HepG2 (cell line): ENCODE results near the gene HRH3. TPM values are rescaled to one million over a fixed set of nuclear protein-coding genes. Genes with fewer than 3 reads are reported as not detected.
A peak's percentile ranks its signal among the peaks of the same experiment; 100 is the strongest.

Experiments
- ATAC-seq: fragments of 200-7000 bp; cut with Tn5 transposase; 3 replicates; pipeline ENCODE4 v1.9.1; 2020; ENCODE audit warnings: mild to moderate bottlenecking, moderate library complexity
- BruUV-seq: library from RNA; stranded (reverse); fragments of 400-500 nt; replicated peaks from 2 replicates; lab custom pipeline; 2021; lab: Mats Ljungman, UMichigan
- CTCF ChIA-PET: fragments of 300-600 bp; formaldehyde crosslinking; extraction: SDS; loops from one replicate; lab custom pipeline; 2021; ENCODE audit warnings: low total read pairs, inconsistent platforms, low intra/inter-chr PET ratio; lab: Yijun Ruan, JAX
- POLR2A ChIA-PET: fragments of 350-600 bp; sonication (Branson Sonifier 250); formaldehyde crosslinking; loops from one replicate; lab custom pipeline; 2020; ENCODE audit warnings: antibody characterized with exemption, inconsistent platforms; lab: Yijun Ruan, JAX
- DNase-seq: peaks from one replicate; pipeline ENCODE4 v3.0.0-alpha.2; 2015; ENCODE audit warnings: low spot score
- FAIRE-seq: peaks from 3 replicates; lab custom pipeline; 2011; peaks lifted over from hg19 to GRCh38; lab: Jason Lieb, UNC
- H2AFZ ChIP-seq: one replicate; pipeline ENCODE4 v1.6.1; 2011; ENCODE audit warnings: low read length, inconsistent platforms
- H3K27ac ChIP-seq: fragments of 300-600 bp; 3 replicates; pipeline ENCODE4 v1.8.0; 2011; ENCODE audit warnings: mixed run types, mild to moderate bottlenecking, mixed read lengths, low read length, inconsistent platforms; ENCODE audit not compliant: insufficient read depth; ENCODE audit errors: extremely low read length
- H3K27me3 ChIP-seq, 2 experiments: fragments of 200-600 bp in 1 of 2; 2 replicates in 1 of 2; 3 replicates in 1 of 2; pipeline versions ENCODE4 v1.6.0 to v1.8.0; 2011; ENCODE audit warnings: low read length in 2 of 2, mild to moderate bottlenecking in 2 of 2, moderate library complexity in 2 of 2, inconsistent platforms in 1 of 2; ENCODE audit not compliant: insufficient read depth in 2 of 2, control insufficient read depth in 1 of 2
- H3K36me3 ChIP-seq, 2 experiments: fragments of 200-600 bp in 1 of 2; replicated peaks in 1 of 2; 2 replicates in 1 of 2; 3 replicates in 1 of 2; pipeline versions ENCODE4 v1.5.1 to v1.8.0; 2011; ENCODE audit warnings: low read length in 2 of 2, inconsistent platforms in 1 of 2; ENCODE audit not compliant: insufficient read depth in 2 of 2, control insufficient read depth in 1 of 2
- H3K4me1 ChIP-seq: 2 replicates; pipeline ENCODE4 v1.5.1; 2012; ENCODE audit warnings: low read length, inconsistent platforms; ENCODE audit not compliant: insufficient read depth
- H3K4me2 ChIP-seq: 2 replicates; pipeline ENCODE4 v1.6.0; 2011; ENCODE audit warnings: low read depth, low read length, inconsistent platforms
- H3K4me3 ChIP-seq, 3 experiments: fragments of 200-600 bp in 1 of 3; sonication (generic), shearing (Covaris generic) in 1 of 3; replicated peaks in 1 of 3; 2 replicates each; pipeline ENCODE4 v1.5.1; 2011 to 2016; ENCODE audit warnings: low read length in 3 of 3, inconsistent platforms in 2 of 3, low read depth in 2 of 3, mild to moderate bottlenecking in 2 of 3, control low read depth in 1 of 3, mixed read lengths in 1 of 3; ENCODE audit not compliant: insufficient read depth in 1 of 3
- H3K79me2 ChIP-seq: one replicate; pipeline ENCODE4 v1.6.1; 2011; ENCODE audit warnings: low read length, inconsistent platforms; ENCODE audit not compliant: insufficient read depth
- H3K9ac ChIP-seq: 2 replicates; pipeline ENCODE4 v1.6.0; 2011; ENCODE audit warnings: mild to moderate bottlenecking, low read depth, low read length, inconsistent platforms; ENCODE audit not compliant: insufficient read depth
- H3K9me3 ChIP-seq: 2 replicates; pipeline ENCODE4 v1.5.1; 2012; ENCODE audit warnings: mild to moderate bottlenecking, low read length
- H4K20me1 ChIP-seq: 2 replicates; pipeline ENCODE4 v1.6.0; 2011; ENCODE audit warnings: inconsistent platforms, mild to moderate bottlenecking, low read length, moderate library complexity; ENCODE audit not compliant: insufficient read depth
- ATF7-NPFF ChIP-seq: sonication (generic); formaldehyde crosslinking; IDR thresholded peaks from 2 replicates; pipeline ENCODE4 v1.8.1; 2023; ENCODE audit warnings: mild to moderate bottlenecking, low read depth, missing genetic modification reagents, moderate library complexity
- CENPT ChIP-seq: sonication (generic); formaldehyde crosslinking; IDR thresholded peaks from 2 replicates; pipeline ENCODE4 v1.8.0; 2022; ENCODE audit warnings: low read depth, mild to moderate bottlenecking, moderate library complexity, missing genetic modification reagents
- DZIP1 ChIP-seq: sonication (generic); formaldehyde crosslinking; IDR thresholded peaks from 2 replicates; pipeline ENCODE4 v1.5.0; 2020; ENCODE audit warnings: mild to moderate bottlenecking, missing genetic modification reagents
- EHMT2 ChIP-seq: fragments of 200-600 bp; sonication (generic); IDR thresholded peaks from 2 replicates; pipeline ENCODE4 v1.7.0; 2017; ENCODE audit warnings: antibody characterized with exemption, low read depth, low read length, borderline replicate concordance
- FOXK1 ChIP-seq: sonication (generic); formaldehyde crosslinking; IDR thresholded peaks from 2 replicates; pipeline ENCODE4 v1.4.0; 2020; ENCODE audit warnings: low read depth, missing genetic modification reagents, borderline replicate concordance
- JDP2 ChIP-seq: sonication (generic); formaldehyde crosslinking; IDR thresholded peaks from 2 replicates; pipeline ENCODE4 v1.8.1; 2022; ENCODE audit warnings: missing genetic modification reagents, borderline replicate concordance
- KAT2B ChIP-seq: fragments of 150-350 bp; IDR thresholded peaks from 2 replicates; pipeline ENCODE4 v1.6.1; 2014; ENCODE audit warnings: low read depth, low read length, borderline replicate concordance
- NFIB ChIP-seq: sonication (generic); formaldehyde crosslinking; IDR thresholded peaks from 2 replicates; pipeline ENCODE4 v1.9.0; 2021; ENCODE audit warnings: missing genetic modification reagents, mild to moderate bottlenecking, borderline replicate concordance
- RFX3 ChIP-seq: IDR thresholded peaks from 2 replicates; pipeline ENCODE4 v1.6.1; 2016; ENCODE audit warnings: missing biosample characterization, missing genetic modification reagents
- SRY ChIP-seq: sonication (generic); formaldehyde crosslinking; IDR thresholded peaks from 2 replicates; pipeline ENCODE4 v1.8.0; 2022; ENCODE audit warnings: mild to moderate bottlenecking, missing genetic modification reagents
- SUZ12 ChIP-seq: fragments of 150-350 bp; IDR thresholded peaks from 2 replicates; pipeline ENCODE4 v1.6.1; 2014; ENCODE audit warnings: low read depth, low read length
- TBX3 ChIP-seq: fragments of 450-650 bp; IDR thresholded peaks from 2 replicates; pipeline ENCODE4 v1.6.1; 2017; ENCODE audit warnings: antibody characterized with exemption, mild to moderate bottlenecking, inconsistent platforms, borderline replicate concordance
- ZBTB44 ChIP-seq: sonication (generic); formaldehyde crosslinking; IDR thresholded peaks from 2 replicates; pipeline ENCODE4 v1.4.0; 2020; ENCODE audit warnings: missing genetic modification reagents
- ZFP37 ChIP-seq: sonication (generic); formaldehyde crosslinking; IDR thresholded peaks from 2 replicates; pipeline ENCODE4 v1.4.0; 2020; ENCODE audit warnings: missing genetic modification reagents, borderline replicate concordance
- ZKSCAN1 ChIP-seq: fragments of 150-350 bp; IDR thresholded peaks from 2 replicates; pipeline ENCODE4 v1.6.1; 2014; ENCODE audit warnings: low read length
- ZMYM4 ChIP-seq: sonication (generic); formaldehyde crosslinking; IDR thresholded peaks from 2 replicates; pipeline ENCODE4 v1.8.1; 2023; ENCODE audit warnings: mild to moderate bottlenecking, missing genetic modification reagents
- ZNF30 ChIP-seq: sonication (generic); formaldehyde crosslinking; IDR thresholded peaks from 2 replicates; pipeline ENCODE4 v1.5.0; 2020; ENCODE audit warnings: mild to moderate bottlenecking, missing genetic modification reagents
- ZNF329 ChIP-seq: sonication (generic); formaldehyde crosslinking; IDR thresholded peaks from 2 replicates; pipeline ENCODE4 v1.9.0; 2021; ENCODE audit warnings: low read depth, mild to moderate bottlenecking, missing genetic modification reagents
- ZNF720 ChIP-seq: sonication (generic); formaldehyde crosslinking; IDR thresholded peaks from 2 replicates; pipeline ENCODE4 v1.4.0; 2020; ENCODE audit warnings: missing genetic modification reagents
- ZNF776 ChIP-seq: sonication (generic); formaldehyde crosslinking; IDR thresholded peaks from 2 replicates; pipeline ENCODE4 v1.4.0; 2020; ENCODE audit warnings: mild to moderate bottlenecking, missing genetic modification reagents
- WGBS: methylation state at CpG from one replicate; pipeline ENCODE4 v1.1.6; 2017; ENCODE audit warnings: low lambda C conversion rate; 5-methylcytosine and 5-hydroxymethylcytosine counted together
- in situ Hi-C: cut with HindIII; loops from 2 replicates; pipeline ENCODE4 v1.10.0; 2017; ENCODE audit warnings: low pct_unique_long_range_greater_than_20kb; ENCODE audit not compliant: extremely low pct_ligation_motif_present
- intact Hi-C: fragments of 100-400 bp; cut with micrococcal nuclease; formaldehyde crosslinking; loops from one replicate; pipeline ENCODE4 v1.10.0; 2022; ENCODE audit not compliant: unreplicated experiment
- polyA plus RNA-seq, 8 experiments: library from polyadenylated mRNA; depleted of rRNA in 3 of 8; stranded (reverse) in 7 of 8; unstranded in 1 of 8; fragments of >200 nt; fragmentation: Illumina TruSeq in 4 of 8; extraction: Trizol in 4 of 8; gene quantifications; 2 replicates each; pipeline versions ENCODE4 v1.2.1 to v1.2.3, GENCODE V29; 2011 to 2016; ENCODE audit warnings: low read depth in 4 of 8, missing spikeins in 1 of 8, mixed read lengths in 1 of 8; ENCODE audit not compliant: insufficient read depth in 1 of 8
- total RNA-seq, 5 experiments: library from RNA; depleted of rRNA; stranded (reverse); fragments of >200 nt; fragmentation: Illumina TruSeq; extraction: Trizol; gene quantifications; 2 replicates each; pipeline ENCODE4 v1.2.3, GENCODE V29; 2016; ENCODE audit warnings: low read depth in 1 of 5
- TF ChIP-seq, protein P1 (sequence below): sonication (generic); formaldehyde crosslinking; IDR thresholded peaks from 2 replicates; pipeline ENCODE4 v1.4.0; 2020; ENCODE audit warnings: mild to moderate bottlenecking, missing genetic modification reagents

Gene HRH3
- total and polyA plus RNA-seq, 2 of the 13 experiments (the other 11 are each of a cell fraction or from before 2014, with no cell fraction given), result 0.18 TPM; not detected in 1

- in situ Hi-C loops, result no loop called here
These were observed 6.0 kb upstream of the HRH3 start for GRCh38 chr20:62225820-62226635.

More at GRCh38 chr20:62225820-62226635, 6.0 kb upstream of the HRH3 start:
- H3K27me3 ChIP-seq, result peaks cover 51 to 82% of the 10 kb centered on the region in 2 experiments
- H3K4me2 ChIP-seq, result no peak overlapping the region
- no peak overlapping the region for H3K27ac ChIP-seq
- intact Hi-C loops, result no loop called here
- 33% methylated on average over 17 of the region's 17 CpGs for WGBS
- H4K20me1 ChIP-seq, result peaks cover 20% of the 10 kb centered on the region; the same call in 1 of the 2 replicates
- H3K9me3 ChIP-seq, result no peaks in the 10 kb centered on the region
- no peak for ATAC-seq
- no peaks in the 10 kb centered on the region for H3K36me3 ChIP-seq
- no peak overlapping the region for H3K9ac ChIP-seq
- H2AFZ ChIP-seq, result no peak overlapping the region
- peaks cover 24% of the 10 kb centered on the region for H3K4me1 ChIP-seq
- DNase-seq, result no peak
- BruUV-seq, result no TSS peak
- H3K79me2 ChIP-seq, result no peaks in the 10 kb centered on the region
- no peak for FAIRE-seq
- ChIA-PET POLR2A (no interaction called here), CTCF (no interaction called here)
- H3K4me3 ChIP-seq, result no peak overlapping the region
- TF ChIP-seq ZNF30 (CRISPR knock-in tag) (no peak), ZNF776 (0 out of 2 replicates have a peak, but pooled peaks have one; percentile 28), ZFP37 (CRISPR knock-in tag) (no peak), ZNF329 (CRISPR knock-in tag) (0 out of 2 replicates have a peak, but pooled peaks have one; percentile 31), ATF7-NPFF (no peak), KAT2B (no peak), ZNF720 (CRISPR knock-in tag) (no peak), RFX3 (CRISPR knock-in tag) (no peak), ZMYM4 (CRISPR knock-in tag) (no peak), FOXK1 (CRISPR knock-in tag) (no peak), CENPT (CRISPR knock-in tag) (no peak), NFIB (CRISPR knock-in tag) (no peak), JDP2 (no peak), EHMT2 (no peak), SUZ12 (no peak), SRY (CRISPR knock-in tag) (no peak), ZKSCAN1 (no peak), DZIP1 (peak; percentile 69; the same call in 1 of the 2 replicates), TBX3 (0 out of 2 replicates have a peak, but pooled peaks have one; percentile 8), ZBTB44 (CRISPR knock-in tag) (no peak)
- TF ChIP-seq, protein P1, sequence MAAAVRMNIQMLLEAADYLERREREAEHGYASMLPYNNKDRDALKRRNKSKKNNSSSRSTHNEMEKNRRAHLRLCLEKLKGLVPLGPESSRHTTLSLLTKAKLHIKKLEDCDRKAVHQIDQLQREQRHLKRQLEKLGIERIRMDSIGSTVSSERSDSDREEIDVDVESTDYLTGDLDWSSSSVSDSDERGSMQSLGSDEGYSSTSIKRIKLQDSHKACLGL, result no peak
